Left ventricle myocardium inferior (tissue), 1 donor: ENCODE data around the gene TP63. TPM values are rescaled to one million over a fixed set of nuclear protein-coding genes. Genes with fewer than 3 reads are reported as not detected.

Experiments used
- DNase-seq: peaks from one replicate; pipeline ENCODE4 v3.0.0-alpha.2; 2020
- H3K27ac ChIP-seq: fragments of 200-600 bp; replicated peaks from 2 replicates; pipeline ENCODE4 v1.8.0; 2021
- H3K27me3 ChIP-seq: fragments of 200-600 bp; 2 replicates; pipeline ENCODE4 v1.8.0; 2021; ENCODE audit warnings: low read depth
- H3K36me3 ChIP-seq: fragments of 200-600 bp; 2 replicates; pipeline ENCODE4 v1.8.0; 2021
- H3K4me1 ChIP-seq: fragments of 200-600 bp; 2 replicates; pipeline ENCODE4 v1.8.0; 2021
- H3K4me3 ChIP-seq: fragments of 200-600 bp; 2 replicates; pipeline ENCODE4 v1.8.0; 2021; ENCODE audit warnings: mild to moderate bottlenecking, moderate library complexity
- H3K9me3 ChIP-seq: fragments of 200-600 bp; replicated peaks from 2 replicates; pipeline ENCODE4 v1.8.0; 2021
- intact Hi-C: fragments of 100-400 bp; cut with micrococcal nuclease; formaldehyde crosslinking; loops from one replicate; pipeline ENCODE4 v1.11.0; 2022
- total RNA-seq: library from RNA; stranded (reverse); fragmentation: NEBNext Ultra II Directional; extraction: Animal tissue kit (Norgen Biotek cat#: 25700); gene quantifications from one replicate; pipeline ENCODE4 v1.2.1, GENCODE V29; 2021
- TF ChIP-seq, protein P1 (sequence below): fragments of 200-600 bp; IDR thresholded peaks from 2 replicates; pipeline ENCODE4 v1.8.0; 2021; ENCODE audit warnings: antibody characterized with exemption, mild to moderate bottlenecking, borderline replicate concordance
- donor health status: DM: no; HTN: yes; CAD: no; lungs with severe emphysema.

Gene TP63
- total RNA-seq, 1 donor from 2014 or later = 0.14 TPM

- TF ChIP-seq, protein P1, sequence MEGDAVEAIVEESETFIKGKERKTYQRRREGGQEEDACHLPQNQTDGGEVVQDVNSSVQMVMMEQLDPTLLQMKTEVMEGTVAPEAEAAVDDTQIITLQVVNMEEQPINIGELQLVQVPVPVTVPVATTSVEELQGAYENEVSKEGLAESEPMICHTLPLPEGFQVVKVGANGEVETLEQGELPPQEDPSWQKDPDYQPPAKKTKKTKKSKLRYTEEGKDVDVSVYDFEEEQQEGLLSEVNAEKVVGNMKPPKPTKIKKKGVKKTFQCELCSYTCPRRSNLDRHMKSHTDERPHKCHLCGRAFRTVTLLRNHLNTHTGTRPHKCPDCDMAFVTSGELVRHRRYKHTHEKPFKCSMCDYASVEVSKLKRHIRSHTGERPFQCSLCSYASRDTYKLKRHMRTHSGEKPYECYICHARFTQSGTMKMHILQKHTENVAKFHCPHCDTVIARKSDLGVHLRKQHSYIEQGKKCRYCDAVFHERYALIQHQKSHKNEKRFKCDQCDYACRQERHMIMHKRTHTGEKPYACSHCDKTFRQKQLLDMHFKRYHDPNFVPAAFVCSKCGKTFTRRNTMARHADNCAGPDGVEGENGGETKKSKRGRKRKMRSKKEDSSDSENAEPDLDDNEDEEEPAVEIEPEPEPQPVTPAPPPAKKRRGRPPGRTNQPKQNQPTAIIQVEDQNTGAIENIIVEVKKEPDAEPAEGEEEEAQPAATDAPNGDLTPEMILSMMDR = no peak
- H3K4me1 ChIP-seq = no peaks in the 10 kb centered on the region
- no peak for DNase-seq
- intact Hi-C loops = no loop called here
- no peaks in the 10 kb centered on the region for H3K27me3 ChIP-seq
- no peak overlapping the region for H3K4me3 ChIP-seq
- H3K9me3 ChIP-seq = peaks cover 11% of the 10 kb centered on the region
- H3K36me3 ChIP-seq = no peaks in the 10 kb centered on the region
- no peak overlapping the region for H3K27ac ChIP-seq
These were observed 42.3 kb downstream of the TP63 start for GRCh38 chr3:189673535-189673934.

GRCh38 chr3:189674249-189674913 lies 43.2 kb downstream of the TP63 start:
- Histone ChIP-seq H3K4me1 (no peaks in the 10 kb centered on the region), H3K9me3 (peaks cover 18% of the 10 kb centered on the region), H3K27me3 (no peaks in the 10 kb centered on the region), H3K36me3 (no peaks in the 10 kb centered on the region), H3K4me3 (no peak overlapping the region), H3K27ac (no peak overlapping the region)
- intact Hi-C loops = no loop called here
- no peak for DNase-seq
- TF ChIP-seq, protein P1 = no peak

- H3K27me3 ChIP-seq = no peaks in the 10 kb centered on the region
- TF ChIP-seq, protein P1 = no peak
- H3K9me3 ChIP-seq = peaks cover 18% of the 10 kb centered on the region
- H3K4me1 ChIP-seq = no peaks in the 10 kb centered on the region
- no peaks in the 10 kb centered on the region for H3K36me3 ChIP-seq
- intact Hi-C loops = no loop called here
- DNase-seq = no peak
- no peak overlapping the region for H3K27ac ChIP-seq
- no peak overlapping the region for H3K4me3 ChIP-seq
These were observed 46.5 kb downstream of the TP63 start for GRCh38 chr3:189677667-189678066.

DNA sequence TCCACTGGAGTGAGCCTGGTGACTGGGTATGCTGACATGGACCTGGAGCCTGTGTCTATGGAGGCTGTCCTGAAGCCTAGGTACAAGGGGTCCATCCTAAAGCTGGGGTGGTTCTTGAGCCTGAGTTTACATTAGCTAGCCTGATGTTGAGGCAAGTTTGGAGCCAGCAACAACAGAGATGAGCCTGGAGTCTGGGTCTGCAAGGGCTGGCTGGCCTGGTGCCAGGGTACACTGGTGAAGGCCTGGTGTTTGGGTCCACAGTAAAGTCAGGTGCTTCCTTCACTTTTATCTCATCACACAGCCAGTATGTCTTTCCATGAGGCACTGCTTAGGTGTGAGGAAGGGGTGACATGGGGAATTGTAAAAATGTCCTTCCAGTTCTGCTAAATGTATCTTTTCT lies 49.5 kb downstream of the TP63 start:
- no peaks in the 10 kb centered on the region for H3K27me3 ChIP-seq
- no peak overlapping the region for H3K27ac ChIP-seq
- no peak overlapping the region for H3K4me3 ChIP-seq
- TF ChIP-seq, protein P1 = no peak
- H3K36me3 ChIP-seq = no peaks in the 10 kb centered on the region
- no peaks in the 10 kb centered on the region for H3K4me1 ChIP-seq
- peaks cover 18% of the 10 kb centered on the region for H3K9me3 ChIP-seq
- intact Hi-C loops = no loop called here
- no peak for DNase-seq

GRCh38 chr3:189683546-189684255 lies 52.5 kb downstream of the TP63 start:
- Histone ChIP-seq H3K4me1 (no peaks in the 10 kb centered on the region), H3K9me3 (peaks cover 5% of the 10 kb centered on the region), H3K27ac (no peak overlapping the region), H3K36me3 (no peaks in the 10 kb centered on the region), H3K4me3 (no peak overlapping the region), H3K27me3 (no peaks in the 10 kb centered on the region)
- intact Hi-C loops = no loop called here
- TF ChIP-seq, protein P1 = no peak
- no peak for DNase-seq
